GM04504 (cell line): Measurements from ENCODE around the gene CACNA2D3.

Experiments
- DNase-seq: peaks from one replicate; pipeline ENCODE4 v3.0.0-alpha.2; 2012; ENCODE audit warnings: low read depth

CACNA2D3 gene

DNA sequence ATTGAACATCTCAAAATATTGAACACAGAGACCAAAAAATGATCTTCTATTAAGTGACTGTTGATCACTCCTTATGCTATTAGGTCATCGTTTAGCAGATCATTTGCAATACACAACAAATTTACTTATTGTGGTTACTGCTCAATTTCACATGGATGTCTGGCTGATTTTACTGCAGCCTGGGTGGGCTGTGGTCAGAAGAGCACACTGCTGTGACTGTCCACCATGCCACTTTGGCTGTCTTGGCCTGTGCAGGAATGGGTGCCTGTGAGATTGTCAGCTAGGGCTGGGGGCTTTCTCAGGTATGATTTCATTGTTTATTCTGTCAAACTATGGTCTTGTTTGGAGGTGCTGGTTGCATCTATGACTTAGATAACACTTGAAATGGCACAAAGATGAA lies 885.6 kb downstream of the CACNA2D3 start:
- no peak for DNase-seq

DNA sequence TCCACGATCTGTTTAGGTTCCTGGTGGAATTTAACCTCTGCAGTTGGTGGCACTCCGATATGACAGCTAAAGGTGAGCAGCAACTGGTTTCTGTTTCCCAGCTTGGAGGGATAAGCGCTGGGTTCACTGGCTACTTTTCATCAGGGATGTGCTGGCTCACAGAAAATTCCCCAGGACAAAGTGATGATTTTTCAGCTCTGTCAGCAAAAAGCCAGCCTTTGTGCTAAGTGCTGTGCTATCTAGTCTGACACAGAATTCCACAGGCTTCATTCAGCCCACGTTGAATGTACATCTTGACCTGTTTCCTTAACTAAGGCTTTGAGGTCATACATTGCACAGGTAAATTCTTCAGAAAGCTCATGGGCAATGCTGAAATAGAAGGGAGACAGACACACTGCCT lies 887.0 kb downstream of the CACNA2D3 start:
- no peak for DNase-seq

DNA sequence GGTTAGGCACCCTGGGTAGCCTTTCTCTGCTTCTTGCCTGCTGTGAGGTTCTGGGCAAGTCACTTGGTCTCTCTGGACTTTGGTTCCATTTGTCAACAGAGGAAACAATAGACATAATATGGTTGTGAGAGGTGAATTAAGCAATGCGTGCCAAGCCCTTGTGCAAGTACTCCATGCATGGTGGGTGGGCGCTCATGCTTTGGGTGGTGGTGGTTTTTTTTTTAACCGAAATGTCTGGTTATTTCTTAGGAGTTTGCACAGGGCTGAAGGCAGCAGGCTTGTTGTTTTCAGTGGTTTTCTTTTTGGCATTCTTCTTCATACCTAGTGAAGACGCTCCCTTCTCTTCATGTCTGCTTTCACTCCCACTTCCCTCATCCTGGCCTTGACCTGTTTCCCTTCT lies 889.7 kb downstream of the CACNA2D3 start:
- no peak for DNase-seq

DNA sequence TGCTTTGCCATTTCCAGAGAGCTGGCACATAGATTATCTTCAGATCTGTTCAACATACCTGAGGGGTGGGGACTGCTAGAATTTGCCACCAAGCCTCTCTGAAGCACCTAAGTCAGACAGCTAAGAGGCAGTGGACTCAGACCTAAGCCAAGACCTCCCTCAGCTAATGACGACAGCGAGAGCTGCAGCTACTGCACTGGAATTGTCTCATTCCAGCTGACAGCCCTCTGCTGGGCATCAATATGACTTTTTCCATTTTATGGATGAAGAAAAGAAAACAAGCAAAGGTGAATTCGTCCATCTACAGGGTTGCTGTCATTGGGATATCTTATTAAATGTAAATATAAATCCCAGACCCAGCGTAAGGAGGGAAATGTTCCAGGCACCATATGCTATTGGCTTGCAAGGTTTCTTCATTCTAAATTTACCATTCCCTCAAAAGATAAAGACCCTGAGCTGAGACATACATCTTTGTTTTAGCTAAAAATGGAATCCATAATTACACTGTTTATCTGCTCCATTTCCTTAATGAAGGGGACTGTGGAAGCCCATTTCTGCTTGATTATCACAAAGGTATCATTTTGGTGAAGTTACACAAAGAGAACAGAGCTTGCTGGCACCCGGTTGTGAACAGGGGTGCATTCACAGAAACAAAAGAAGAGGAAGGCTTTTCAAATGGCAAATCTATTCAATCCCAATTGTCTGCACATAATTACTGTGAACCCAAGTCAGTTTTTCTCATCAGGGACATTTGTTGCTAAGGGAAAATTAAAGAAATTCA lies 891.0 kb downstream of the CACNA2D3 start:
- DNase-seq, result peak; percentile 28

DNA sequence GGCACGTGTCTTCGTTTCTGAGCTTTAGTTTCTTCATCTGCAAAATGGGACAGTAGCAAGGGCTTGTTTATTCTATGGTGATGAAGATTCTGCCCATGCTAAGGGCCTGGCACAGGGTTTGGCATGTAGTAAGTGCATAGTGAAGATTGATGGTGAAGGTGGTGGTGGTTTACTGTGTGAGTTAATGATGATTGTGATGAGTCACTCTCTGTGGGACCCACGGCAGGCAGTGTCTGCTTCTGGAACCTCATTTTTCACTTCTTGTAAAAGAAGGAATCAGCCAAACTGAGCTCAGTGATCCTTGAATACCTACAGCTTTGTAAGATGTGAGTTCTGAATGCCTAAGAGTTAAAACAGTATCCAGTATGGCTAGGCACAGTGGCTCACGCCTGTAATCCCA lies 891.7 kb downstream of the CACNA2D3 start:
- DNase-seq, result no peak

DNA sequence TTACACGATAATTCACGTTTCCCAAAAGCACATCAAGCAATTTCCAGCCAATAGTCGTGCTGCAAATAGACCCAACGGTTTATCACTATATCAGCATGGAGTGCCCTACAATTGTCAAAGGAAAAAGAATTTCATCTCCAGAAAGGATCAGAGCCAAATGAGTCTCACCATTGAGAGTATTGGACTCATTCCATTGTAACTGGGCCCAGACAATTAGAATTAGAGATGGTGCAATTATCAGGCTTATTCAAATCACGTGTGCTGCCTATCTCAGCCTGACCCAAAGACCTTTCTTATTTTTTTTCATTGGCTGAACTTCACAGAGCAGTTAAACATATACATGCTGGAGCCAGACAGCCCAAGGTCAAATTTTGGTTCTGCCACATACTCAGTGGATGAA lies 892.6 kb downstream of the CACNA2D3 start:
- no peak for DNase-seq

DNA sequence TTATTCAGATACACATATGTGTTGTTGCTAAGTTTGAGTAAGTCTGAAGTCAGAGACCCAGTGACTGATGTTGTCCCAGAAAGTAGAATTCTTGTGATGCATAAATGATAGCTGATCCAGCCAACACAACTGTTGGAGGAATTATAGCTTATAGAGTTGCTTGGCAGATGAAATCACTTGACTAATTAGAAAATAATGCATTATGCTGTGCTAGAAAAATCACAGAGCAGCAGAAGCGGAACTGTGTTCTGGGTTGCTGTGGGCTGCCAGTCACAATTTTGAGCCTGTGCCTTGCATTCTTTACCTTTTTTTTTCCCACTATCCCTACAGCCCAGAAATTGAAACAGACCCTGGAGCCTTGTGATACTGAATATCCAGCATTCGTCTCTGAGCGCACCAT lies 895.5 kb downstream of the CACNA2D3 start:
- no peak for DNase-seq

DNA sequence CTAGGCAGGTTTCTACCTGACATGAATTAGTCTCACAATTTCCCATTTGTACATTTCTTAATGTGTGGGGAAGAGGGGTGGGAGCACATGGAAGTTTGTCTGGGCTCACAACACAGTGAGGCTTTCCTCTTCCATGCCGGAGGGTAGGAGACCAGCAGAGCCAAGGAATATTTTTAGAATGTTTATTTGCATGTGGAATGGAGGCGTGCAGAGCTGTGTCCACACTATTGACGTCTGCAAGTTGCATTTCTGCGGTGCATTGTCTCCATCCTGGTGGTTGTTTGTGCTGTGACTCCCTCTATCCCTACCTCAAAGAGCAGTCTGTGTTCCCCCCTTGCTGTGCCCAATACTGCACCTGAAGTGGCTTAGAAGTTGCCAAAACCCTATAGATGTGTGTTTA lies 908.6 kb downstream of the CACNA2D3 start:
- no peak for DNase-seq

DNA sequence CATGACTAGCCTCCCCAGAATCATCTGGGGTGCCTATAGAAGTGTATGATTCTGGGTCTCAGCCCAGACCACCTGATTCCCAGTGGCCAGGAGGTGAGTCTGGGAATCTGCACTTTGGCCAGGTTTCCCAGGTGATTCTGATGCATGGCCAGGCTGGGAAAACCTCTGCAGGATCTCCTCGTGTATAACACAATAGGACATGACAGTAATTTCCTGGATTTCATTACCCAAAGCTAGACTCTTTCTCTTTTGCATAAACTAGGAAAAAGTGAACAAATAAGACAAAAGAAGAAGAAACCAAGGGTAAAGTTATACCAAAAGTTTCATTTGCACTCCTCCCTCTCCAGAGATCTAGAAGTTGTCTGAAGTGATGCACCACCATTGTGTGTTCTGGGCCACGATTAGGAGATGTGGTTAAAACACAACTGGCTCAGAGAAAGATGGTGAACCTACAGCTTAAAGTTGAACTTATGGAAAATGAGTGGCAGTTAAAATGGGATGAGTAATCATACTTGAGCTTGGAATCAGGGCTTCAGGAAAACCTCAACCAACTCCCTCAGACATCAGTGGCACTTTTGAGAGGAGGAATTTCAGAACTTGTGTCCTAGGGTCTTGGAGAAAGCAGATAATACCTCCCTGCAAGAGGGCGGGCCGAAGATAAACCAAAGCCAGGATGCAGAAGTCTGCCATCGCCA lies 914.7 kb downstream of the CACNA2D3 start:
- DNase-seq, result no peak

DNA sequence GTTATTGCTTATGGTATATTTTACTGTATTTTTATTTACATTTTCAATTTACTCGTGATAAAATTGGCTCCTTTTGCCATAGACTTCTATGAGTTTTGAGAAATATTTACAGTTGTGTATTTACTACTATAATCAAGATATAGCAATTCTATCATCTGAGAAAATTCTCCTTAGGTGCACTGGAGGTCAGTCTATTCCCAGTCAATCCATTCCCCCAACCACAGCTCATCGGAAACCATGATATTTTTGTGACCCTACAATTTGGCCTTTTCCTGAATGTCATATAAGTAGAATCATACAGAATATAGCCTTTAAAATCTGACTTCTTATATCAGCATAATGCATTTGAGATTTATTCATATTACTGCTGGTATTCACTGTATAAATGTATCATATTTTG lies 920.2 kb downstream of the CACNA2D3 start:
- no peak for DNase-seq

DNA sequence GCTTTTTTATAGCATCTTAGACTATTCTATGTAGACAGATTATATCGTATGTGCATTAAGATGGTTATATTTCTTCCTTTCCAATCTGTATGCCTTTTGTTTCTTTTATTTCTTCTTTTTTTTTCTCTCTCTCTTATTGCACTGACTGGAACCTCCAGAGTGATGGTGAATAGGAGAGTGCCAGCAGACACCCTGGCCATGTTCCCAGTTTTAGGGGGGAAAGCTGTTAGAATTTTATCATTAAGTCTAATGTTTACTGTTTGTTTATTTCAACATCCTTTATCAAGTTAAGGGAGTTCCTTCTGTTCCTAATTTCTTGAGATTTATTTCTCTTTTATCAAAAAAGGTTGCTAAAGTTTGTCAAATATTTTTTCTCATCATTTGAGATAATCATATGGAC lies 922.1 kb downstream of the CACNA2D3 start:
- DNase-seq, result no peak

DNA sequence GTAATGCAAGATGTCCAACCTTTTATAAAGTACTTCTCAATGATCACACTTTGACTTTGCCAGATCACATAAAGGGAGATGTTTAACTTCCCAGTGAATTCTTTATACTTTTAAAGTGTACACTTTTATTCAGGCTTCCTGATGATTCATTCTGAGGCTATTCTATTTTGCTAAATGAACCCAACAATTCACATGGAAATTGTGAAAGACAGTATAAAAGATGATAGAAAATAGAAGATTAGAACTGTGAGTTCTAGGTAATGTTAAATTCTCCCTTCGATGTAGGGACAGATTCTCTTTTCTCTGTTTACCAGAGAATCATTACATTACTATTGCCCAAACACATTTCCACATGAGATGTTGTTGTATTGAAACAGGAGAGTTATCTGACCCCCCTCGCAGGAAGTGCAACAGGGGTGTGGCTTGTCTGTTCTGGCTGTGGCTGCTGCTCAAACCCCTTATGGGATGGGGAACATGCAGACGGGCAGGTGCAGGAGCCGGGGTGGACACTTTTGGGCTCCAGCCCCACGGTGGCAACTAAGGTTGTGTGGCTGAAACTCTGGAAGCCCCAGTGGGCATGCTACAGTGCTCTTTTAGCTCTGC lies 936.8 kb downstream of the CACNA2D3 start:
- DNase-seq, result no peak

DNA sequence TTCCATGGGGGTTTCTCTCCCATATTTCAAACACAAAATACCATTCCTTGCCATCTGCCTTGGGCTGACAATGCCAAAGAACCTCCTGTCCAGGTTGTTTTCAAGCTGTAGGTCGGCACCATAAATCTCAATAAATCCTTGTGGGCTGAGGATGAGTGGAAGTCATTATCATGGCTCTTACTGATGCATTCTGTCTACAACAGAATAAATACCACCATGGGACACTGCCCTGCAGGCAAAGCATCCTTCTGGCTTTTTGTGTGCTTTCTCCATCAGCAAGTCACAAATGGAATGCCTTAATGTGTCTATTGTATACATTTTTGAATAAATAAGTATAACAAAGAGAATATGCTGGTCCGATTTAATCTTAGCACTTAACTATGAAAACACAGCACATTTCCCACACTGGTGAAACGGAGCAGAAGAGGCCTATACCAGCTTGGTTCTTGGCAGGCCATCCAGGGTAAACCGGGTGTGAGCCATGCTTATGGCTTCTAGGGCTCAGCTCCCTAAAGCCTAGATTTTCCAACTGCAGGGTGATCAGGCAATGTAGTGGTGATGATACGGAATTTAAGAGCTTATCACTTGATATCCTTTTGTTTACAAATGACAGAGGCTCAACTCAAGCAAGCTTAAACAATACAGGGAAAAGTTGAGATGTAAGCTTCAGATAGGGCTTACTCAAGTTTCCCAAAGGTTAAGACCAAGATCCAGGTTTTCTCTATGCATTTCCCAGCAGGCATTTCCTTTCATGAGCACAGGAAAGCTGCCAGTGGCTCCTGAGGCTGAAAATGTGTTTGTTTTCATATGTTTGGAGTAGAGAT lies 938.8 kb downstream of the CACNA2D3 start:
- DNase-seq, result no peak

DNA sequence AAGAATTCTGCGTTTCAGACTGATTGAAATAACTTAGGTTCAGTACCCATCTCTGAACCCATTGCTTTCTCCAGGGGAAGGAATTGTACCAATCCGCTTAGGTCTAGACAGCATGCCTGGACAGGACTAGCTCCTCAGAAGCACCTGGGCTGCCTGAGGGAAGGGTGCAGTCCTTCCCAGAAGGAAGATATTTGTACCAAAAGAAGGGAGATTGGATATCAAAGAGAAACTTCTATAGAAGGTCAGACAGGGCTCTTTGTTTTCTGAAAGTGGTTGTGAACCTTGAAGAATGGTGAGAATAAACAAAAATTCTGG lies 939.3 kb downstream of the CACNA2D3 start:
- no peak for DNase-seq

DNA sequence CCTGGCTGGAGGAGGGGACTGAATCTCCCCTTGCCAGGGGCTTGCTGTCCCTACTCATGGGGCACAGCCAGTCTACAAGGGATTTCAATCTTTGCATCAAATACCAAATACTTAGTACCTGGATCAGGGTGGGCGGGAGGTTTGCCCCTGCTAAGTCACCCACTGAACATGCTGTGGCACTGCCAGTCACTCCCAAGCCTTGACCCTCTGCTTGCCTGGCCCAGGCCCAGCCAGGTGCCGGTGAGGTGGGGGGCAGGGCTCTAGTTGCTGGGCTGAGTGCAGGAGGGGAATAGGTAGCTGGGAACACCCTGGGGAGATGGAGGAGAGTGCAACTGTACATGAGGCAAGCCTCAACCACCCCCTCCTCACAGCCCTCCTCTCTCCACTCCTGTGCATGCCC lies 941.8 kb downstream of the CACNA2D3 start:
- DNase-seq, result no peak

DNA sequence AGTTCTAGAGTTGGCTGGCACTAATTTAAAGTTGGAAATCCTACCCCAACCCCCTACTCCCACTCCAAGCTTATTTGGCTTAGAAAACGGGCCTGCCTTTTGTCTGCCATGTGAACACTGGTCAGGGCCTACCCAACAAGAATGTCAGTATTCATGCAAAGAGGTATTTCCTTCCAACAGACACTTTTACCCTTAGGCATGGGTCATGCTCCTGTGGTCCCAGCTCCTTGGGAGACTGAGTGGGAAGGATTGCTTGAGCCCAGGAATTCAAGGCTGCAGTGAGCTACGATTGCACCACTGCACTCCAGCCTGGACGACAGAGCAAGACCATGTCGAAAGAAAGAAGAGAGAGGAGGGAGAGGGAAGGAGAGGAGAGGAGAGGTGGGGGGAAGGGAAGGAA lies 943.0 kb downstream of the CACNA2D3 start:
- DNase-seq, result no peak

DNA sequence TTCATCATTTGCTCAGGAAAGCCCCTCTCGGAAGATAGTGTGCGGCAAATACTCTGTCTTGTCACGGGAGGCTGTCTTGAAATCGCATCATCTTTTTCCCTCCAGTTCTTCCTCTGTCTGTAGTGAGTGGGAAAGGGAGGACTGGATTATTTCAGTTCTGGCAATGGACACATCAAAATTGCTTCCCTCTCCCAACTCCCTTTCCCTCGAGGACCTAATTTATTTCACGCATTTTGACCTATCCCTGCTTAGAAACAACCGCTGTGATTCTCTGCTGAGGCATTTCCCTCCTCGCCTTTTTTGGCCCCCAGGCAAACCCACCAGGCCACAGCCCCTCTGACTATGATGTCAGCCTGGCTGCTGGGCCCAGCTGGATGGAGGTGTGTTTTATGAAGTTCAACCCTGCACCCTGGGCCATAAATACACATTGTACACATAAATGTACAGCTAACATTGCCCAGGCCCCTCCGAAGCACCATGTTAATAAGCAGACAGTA lies 944.2 kb downstream of the CACNA2D3 start:
- no peak for DNase-seq

DNA sequence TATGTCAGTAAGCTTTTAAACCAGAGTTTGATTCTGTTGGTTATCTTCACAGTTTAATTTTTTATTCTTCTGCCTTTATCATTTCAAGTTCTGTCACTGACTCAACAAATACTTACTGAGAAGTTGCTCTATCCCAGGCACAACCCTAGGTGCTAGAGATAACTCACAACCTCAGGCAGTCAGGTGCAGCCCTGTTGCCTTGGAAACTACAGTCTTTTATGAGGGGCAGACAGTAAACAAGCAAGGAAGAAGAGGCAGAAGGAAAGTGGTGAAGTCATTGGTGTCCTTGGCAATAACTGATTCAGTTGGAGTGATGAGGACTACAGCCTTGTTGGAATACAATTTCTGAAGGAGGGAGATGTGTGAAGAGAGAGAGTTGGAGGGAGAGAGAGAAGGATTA lies 947.6 kb downstream of the CACNA2D3 start:
- no peak for DNase-seq

DNA sequence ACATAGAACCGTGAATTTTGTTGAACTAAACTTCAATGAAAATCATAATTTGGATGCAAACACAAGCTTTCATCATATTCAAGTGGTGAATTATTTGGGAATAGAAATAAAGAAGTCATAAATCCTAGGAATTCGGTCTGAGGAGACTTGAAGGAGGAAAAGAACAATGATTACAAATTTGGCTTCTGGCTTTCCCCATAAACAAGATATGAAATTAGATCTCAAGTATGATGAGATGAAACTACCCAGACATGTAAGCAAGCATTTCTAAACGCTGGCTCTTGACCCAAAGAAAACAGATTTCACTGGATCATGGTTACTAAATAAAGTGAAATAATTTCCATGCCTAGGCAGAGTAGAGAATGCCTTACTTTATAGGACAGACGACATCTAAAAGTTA lies 952.4 kb downstream of the CACNA2D3 start:
- no peak for DNase-seq

DNA sequence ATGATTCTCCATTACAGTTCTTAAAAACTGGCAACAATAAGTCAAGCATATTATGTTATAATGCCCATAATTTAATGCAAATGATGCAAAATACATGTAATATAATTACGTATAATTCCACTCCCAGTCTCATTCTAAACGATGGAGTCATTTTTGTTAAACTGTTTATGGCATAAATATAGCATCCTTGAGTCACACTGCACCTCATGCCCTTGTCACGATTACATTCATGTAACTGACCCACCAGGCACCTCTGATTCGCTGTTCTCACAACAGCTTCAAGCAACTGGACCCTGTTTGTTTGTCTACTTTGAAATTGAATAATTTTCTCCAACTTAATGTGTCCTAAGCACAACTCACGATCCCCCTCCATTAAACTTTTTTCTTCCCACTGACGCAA lies 953.5 kb downstream of the CACNA2D3 start:
- DNase-seq, result no peak

DNA sequence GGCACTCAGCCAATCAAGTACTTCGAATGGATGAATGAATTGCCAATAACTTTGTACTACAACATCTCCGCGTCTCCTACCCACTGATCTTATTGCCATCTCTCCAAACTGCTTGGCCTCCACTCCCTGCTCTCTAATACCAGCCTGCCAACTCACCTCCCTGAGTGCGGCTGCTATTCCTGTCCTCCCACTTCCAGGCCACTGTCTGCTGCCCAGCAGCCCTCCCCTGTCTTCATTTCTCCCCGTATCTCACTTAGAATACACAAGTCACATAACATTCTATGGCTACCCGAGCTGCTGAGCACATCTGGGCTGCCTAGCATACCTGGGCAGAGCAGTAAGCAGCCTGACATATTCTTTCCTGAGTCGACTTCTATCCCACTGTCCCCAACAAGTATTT lies 955.4 kb downstream of the CACNA2D3 start:
- no peak for DNase-seq

DNA sequence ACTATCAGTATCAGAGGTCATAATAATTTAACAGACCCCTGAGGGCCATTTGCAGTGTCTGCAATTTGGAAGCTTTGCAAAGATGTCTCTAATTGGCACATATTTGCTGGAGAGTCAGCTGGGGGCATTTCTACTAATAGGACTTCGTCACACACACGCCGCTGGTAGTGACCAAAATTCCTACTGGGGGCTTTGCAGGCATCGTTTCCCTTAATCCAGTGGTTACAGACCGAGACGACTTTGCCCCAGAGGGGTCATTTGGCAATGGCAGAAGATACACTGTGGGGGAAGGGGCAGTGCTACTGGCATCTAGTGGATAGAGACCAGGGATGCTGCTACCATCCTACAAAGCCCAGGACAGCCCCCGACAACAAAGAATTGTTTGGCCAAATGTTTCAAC lies 956.5 kb downstream of the CACNA2D3 start:
- no peak for DNase-seq

DNA sequence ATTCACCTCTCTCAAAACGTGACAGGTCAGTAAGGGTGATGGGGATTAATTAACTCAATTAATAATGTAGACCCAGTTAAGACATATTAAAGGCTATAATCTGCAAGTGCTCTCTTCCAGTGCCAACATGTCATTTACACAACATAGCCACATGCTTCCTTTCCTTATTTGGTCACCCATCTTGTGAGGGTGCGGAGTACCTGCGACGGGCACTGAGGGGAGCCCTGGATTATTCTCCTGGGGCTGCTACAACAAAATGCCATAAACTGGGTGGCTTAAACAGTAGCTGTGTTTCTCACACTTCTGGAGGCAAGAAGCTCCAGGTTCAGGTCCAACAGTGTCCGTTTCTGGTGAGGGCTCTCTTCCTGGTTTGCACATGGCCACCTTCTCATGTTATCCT lies 962.9 kb downstream of the CACNA2D3 start:
- DNase-seq, result no peak
